ENCODE data around the gene ZNF396.

DNA sequence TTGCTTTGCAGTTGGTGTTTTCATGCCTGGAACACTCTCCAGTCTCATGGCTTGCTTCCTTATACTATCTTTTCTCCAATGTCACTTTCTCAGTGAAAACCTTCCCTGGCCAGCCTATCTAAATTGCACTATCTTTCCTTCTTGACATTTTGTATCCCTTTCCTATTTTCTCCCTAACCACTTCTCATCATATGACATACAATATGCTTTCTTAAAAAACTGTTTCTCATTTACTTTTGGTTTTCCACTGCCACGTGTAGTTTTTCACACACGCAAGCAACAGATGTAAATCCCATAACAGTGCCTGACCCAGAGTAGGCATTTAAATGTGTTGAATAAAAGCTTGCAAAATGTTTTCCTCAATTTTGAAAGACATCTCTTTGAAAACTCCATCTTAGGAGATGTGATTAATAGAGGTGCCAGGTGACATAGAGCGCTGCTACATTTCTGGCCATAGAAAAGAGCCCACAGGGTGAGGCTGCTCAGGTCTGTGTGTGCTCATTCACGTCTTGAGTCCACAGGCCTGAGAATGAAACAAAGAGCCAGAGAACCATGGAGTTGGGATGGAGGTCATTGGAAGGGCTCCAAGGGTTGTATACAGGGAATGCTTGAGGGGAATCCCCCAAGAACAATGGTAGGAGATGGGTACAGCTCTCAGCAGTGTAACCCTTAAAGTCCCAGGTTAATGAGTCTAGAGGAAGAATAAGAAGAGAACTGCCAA is 45.6 kb downstream of the ZNF396 start:
- TF ChIP-seq CTCF (conservative IDR thresholded peaks at IDR 0.05; ENCODE audit: low read depth in 2 of 2): no peak
- no peak for TF ChIP-seq EZH2phosphoT487 (IDR thresholded peaks at IDR 0.05; ENCODE audit: unreplicated experiment)
- TF ChIP-seq POLR2AphosphoS5 (IDR thresholded peaks at IDR 0.05; ENCODE audit: low read depth): no peak
- TF ChIP-seq, protein P1, sequence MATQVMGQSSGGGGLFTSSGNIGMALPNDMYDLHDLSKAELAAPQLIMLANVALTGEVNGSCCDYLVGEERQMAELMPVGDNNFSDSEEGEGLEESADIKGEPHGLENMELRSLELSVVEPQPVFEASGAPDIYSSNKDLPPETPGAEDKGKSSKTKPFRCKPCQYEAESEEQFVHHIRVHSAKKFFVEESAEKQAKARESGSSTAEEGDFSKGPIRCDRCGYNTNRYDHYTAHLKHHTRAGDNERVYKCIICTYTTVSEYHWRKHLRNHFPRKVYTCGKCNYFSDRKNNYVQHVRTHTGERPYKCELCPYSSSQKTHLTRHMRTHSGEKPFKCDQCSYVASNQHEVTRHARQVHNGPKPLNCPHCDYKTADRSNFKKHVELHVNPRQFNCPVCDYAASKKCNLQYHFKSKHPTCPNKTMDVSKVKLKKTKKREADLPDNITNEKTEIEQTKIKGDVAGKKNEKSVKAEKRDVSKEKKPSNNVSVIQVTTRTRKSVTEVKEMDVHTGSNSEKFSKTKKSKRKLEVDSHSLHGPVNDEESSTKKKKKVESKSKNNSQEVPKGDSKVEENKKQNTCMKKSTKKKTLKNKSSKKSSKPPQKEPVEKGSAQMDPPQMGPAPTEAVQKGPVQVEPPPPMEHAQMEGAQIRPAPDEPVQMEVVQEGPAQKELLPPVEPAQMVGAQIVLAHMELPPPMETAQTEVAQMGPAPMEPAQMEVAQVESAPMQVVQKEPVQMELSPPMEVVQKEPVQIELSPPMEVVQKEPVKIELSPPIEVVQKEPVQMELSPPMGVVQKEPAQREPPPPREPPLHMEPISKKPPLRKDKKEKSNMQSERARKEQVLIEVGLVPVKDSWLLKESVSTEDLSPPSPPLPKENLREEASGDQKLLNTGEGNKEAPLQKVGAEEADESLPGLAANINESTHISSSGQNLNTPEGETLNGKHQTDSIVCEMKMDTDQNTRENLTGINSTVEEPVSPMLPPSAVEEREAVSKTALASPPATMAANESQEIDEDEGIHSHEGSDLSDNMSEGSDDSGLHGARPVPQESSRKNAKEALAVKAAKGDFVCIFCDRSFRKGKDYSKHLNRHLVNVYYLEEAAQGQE (IDR thresholded peaks at IDR 0.05; ENCODE audit: unreplicated experiment): no peak
- no peak for TF ChIP-seq CREB1 (CRISPR knock-in tag; IDR thresholded peaks at IDR 0.05; ENCODE audit: low read depth)
- TF ChIP-seq EZH2 (IDR thresholded peaks at IDR 0.05; ENCODE audit: low read depth, unreplicated experiment): no peak
- no peak for TF ChIP-seq ZNF331 (CRISPR knock-in tag; IDR thresholded peaks at IDR 0.05; ENCODE audit: low read depth)
- no peak for TF ChIP-seq ZNF114 (CRISPR knock-in tag; IDR thresholded peaks at IDR 0.05)
- no peak for TF ChIP-seq JUNB (IDR thresholded peaks at IDR 0.05; ENCODE audit: unreplicated experiment)
- TF ChIP-seq STAT1 (IDR thresholded peaks at IDR 0.05; ENCODE audit: unreplicated experiment): no peak
- TF ChIP-seq, protein P2, sequence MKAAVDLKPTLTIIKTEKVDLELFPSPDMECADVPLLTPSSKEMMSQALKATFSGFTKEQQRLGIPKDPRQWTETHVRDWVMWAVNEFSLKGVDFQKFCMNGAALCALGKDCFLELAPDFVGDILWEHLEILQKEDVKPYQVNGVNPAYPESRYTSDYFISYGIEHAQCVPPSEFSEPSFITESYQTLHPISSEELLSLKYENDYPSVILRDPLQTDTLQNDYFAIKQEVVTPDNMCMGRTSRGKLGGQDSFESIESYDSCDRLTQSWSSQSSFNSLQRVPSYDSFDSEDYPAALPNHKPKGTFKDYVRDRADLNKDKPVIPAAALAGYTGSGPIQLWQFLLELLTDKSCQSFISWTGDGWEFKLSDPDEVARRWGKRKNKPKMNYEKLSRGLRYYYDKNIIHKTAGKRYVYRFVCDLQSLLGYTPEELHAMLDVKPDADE (IDR thresholded peaks at IDR 0.05): no peak

Measured in GM23338 (cell line).